NCI-H345 (cell line): ENCODE measurements around the gene CIAPIN1.
"Not testable (repeated sequence)": the region's sequence is repeated elsewhere in the genome, so short reads cannot be mapped to it uniquely, and the experiment has no call there.

Experiments used
- DNase-seq: peaks from one replicate; lab custom pipeline; 2025; lab: John Stamatoyannopoulos, UW

CIAPIN1 gene

DNA sequence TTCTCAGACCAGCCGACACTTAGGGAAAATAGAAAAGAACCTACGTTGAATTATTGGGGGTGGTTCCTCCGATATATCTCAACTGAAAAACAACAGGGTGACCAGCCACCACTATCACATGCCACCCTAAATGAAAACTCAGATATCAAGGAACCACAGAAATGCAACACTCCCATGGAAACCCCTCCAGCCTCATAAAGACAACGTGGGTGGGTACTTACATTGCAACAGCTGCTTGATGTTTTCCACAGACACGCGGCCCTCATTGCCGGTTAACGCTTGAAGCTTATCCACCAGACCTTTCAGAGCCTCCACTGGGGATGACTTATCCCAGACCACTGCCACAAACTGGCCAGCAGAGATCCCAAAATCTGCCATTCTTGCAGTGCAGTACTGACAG lies 6.6 kb downstream of the CIAPIN1 start:
- not testable (repeated sequence) for DNase-seq

DNA sequence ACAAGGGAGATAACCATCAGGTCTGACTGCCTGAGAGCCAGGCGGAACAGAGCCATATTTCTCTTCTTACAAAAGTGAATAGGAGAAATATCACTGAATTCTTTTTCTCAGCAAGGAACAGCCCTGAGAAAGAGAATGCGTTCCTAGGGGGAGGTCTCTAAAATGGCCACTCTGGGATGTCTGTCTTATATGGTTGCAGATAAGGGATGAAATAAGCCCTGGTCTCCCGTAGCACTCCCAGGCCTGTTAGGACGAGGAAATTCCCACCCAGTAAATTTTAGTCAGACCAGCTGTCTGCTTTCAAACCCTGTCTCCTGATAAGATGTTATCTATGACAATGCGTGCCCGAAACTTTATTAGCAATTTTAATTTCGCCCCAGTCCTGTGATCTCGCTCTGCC lies 7.2 kb downstream of the CIAPIN1 start:
- not testable (repeated sequence) for DNase-seq

DNA sequence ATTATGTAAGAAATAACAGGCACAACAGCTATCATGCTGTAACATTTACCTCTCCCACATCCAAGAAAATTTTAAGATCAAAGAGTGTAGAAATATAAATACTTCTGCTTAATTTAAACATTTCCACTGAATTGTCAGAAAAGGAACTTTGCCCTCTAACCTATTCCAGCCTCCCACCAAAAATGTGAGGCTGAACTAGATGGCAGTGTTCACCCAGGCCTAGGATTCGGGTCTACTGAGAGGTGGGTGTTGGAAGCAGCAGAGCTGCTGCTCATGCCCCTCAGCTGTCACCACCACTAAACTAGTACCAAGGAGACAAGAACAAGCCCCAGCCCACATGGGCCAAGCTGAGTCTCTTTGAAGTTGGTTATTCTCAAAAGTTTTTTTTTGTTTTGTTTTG lies 11.3 kb downstream of the CIAPIN1 start:
- DNase-seq: no peak

DNA sequence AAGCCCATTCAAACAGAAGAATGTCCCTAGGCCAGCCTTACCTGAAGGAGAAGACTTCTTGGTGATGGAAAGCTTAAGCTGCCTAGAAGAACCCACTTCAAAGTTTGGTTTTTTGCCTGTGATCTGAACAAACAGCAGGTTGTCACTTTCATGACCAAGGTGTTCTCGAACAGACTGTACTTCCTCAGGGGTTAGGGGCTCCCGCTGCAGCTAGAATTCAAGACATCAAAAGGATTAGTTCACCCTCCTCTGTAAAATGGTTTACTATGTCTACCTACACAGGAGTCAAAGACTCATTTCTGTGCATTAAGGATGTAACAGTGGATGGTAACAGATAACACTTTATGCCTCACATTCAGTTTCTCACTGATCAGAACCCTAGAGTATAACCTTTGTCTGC lies 13.2 kb downstream of the CIAPIN1 start:
- DNase-seq: no peak

DNA sequence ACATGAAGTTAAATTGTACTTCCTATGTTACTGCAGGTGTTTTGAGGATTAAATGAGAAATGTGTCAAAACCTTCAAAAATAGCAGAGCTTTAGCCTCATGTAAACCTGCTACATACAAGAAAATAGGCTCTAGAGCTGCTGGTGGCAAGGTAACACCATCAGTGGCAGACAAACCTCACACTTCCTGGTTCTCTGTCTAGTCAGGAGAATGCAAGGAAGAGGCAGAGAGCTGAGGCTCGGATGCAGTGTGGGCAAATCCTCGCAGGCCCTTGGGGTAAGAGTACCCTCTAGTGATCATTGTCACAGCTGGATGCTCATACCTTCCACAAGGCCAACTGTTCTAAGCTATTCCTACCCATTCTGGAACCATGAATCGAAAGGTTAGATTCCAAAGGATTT lies 14.2 kb downstream of the CIAPIN1 start:
- no peak for DNase-seq

DNA sequence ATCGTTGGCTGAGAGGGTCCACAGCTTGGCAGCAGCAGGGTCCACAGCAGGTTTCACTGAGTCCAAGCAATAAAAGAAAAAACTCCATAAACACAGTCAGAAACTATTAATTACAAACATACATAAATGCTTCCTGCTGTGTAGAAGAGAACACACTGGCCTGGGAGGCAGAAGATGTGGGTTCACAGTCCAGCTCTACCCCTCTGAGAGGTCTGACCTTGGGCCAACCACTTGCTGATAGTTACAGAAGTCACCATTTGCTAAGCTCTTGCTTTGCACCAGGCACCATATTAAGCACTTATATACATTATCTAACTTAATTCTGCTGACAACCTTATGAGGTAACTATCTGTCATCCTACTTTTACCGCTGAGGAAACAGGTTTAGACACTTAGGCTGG lies 14.7 kb downstream of the CIAPIN1 start:
- no peak for DNase-seq

DNA sequence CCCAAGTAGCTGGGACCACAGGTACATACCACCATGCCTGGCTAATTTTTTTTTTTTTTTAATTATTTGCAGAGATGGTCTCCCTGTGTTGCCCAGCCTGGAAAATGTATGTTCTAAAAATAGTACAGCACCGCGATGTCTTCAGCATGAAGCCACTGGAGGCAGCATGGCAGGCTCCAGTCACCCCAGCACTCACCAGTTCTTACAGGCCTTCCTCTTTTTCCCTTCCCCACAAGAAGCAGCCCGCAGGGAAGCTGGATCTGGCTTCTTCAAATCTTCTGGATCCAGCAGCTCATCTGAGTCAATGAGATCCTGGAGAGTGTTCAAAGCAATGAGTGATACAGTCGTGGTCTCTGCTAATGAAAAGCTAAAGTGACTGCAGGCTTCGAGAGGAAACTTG lies 16.2 kb downstream of the CIAPIN1 start:
- no peak for DNase-seq

DNA sequence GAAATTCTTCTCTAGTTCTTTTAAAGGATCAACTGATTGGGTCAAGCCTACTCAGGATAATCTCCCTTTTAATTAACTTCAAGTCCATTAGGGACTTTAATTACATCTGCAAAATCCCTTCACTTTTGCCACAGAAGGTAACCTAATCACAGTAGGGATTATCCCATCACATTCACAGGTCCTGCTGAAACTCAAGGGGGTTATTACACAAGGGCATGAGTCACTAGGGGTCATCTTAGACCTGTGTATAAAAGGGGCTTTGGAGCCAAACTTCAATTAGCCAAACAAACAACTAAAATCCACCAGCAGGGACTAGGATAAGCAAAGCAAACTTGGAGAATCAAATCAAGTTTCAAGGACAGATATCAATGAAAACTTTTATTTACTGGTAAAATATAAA lies 19.4 kb downstream of the CIAPIN1 start:
- DNase-seq: no peak

DNA sequence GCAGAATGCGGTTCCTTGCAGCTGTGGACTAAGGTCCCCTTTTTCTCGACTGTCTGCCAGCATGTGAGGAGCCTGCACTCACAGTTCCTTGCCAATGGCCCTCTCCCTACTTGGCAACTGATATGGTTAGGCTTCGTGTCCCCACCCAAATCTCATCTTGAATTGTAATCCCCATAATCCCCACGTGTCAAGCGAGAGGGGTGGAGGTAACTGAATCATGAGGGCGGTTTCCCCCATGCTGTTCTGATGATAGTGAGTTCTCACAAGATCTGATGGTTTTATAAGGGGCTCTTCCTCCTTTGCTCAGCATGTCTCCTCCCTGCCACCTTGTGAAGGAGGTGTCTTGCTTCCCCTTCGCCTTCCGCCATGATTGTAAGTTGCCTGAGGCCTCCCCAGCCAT lies 19.9 kb downstream of the CIAPIN1 start:
- no peak for DNase-seq

DNA sequence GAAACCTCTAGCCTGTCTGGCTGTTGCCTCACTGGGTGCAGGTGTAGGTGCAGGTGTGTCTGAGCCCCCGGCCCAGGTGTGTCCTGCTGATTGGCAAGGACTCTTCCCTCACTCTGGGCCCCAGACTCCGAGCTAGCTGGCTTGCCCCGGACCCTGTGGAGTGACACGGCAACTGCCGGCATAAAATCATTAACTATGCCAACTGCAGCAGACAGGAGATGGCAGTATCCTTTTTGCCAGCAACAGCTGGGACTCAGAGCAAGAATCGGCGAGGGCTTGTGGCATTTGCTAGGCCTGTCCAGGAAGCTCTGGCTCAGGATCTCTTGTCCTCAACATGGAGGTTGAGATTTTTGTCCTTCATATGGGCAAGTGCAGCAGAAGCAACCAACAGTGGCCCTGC lies 20.8 kb downstream of the CIAPIN1 start:
- DNase-seq: no peak

DNA sequence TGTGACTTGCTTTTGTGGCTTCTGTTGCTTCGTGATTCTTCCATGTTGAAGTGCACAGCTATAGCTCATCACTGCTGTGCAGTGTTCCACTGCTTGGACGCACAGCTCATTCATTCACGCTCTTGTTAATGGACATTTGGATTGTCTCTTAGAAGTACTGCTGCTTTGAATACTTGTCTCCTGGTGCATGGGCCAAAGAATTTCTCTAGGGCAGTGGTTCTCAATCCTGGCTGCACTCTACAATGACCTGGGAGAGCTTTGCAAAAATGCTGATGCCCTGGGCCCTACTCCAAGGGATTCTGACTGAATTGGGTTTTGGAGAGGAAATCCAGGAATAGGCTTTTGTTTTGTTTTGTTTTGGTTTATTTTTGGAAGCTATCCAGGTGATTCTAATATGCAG lies 22.6 kb downstream of the CIAPIN1 start:
- DNase-seq: no peak

DNA sequence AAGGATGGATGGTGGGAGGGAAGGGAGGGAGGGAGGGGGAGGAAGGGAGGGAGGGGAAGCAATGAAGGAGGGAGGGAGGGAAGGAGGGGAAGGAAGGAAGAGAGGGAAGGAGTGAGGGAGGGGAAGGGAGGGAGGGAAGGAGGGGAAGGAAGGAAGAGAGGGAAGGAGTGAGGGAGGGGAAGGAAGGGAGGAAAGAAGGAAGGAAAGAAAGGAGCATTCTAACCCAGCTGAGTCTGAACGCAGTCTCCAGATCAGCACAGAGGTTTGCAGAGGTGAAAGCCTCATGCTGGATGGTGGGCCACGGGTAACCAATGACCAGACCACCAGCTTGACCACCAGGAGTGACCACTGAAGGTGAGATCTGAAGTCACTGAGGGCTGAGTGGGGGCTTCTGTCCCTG lies 24.0 kb downstream of the CIAPIN1 start:
- no peak for DNase-seq

DNA sequence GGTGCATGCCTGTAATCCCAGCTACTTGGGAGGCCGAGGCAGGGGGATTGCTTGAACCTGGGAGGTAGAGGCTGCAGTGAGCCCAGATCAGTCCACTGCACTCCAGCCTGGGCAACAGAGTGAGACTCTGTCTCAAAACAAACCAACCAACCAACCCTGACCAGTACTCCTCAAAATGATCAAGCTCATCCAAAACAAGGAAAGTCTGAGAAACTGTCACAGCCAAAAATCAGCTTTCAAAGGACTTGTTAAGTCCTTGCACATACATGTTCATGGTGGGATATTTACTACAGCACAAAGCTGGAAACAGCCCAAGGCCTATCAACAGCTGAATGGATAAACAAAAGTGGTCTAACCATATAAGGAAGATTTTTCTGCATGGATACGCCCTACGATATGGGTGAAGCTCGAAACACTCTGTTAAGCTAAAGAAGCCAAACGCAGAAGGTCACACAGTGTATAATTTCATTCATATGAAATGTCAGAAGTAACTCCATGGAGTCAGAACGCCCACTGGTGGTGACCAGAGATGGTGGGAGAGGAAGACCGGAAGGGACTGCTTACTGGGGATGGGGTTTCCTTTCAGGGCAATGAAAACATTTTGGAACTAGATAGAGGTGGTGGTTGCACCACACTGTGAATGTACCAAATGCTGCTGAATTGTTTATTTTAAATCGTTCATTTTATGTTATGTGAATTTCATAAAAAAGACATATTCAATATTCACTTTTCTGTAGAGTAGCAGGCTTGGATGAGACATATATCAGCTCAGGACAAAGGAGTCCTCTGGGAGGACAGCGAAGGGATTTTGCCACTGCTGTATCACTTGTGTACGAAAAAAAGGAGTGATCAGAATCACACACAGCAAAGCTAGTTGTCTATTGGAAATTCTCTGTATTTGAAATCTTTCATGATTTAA lies 24.9 kb downstream of the CIAPIN1 start:
- DNase-seq: peak; percentile 0

DNA sequence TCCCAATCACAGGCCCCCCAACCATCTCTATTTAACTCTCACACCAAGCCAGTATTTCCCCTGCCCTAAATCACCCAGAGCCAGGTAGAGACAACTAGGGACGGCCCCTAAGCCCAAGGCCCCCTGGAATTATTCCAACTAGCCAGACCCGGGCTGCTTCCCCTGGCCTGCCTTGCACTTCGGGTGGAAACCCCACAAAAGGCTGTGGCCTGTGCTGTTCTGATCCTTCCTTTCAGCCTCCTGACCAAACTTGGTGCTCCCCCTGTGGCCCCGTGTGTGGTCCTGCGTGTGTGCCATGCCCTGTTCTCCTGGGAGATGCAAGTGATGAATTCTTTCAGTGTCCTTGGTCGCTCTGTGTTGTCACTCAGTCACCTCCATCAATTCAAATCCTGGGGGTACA lies 27.7 kb downstream of the CIAPIN1 start:
- DNase-seq: no peak

DNA sequence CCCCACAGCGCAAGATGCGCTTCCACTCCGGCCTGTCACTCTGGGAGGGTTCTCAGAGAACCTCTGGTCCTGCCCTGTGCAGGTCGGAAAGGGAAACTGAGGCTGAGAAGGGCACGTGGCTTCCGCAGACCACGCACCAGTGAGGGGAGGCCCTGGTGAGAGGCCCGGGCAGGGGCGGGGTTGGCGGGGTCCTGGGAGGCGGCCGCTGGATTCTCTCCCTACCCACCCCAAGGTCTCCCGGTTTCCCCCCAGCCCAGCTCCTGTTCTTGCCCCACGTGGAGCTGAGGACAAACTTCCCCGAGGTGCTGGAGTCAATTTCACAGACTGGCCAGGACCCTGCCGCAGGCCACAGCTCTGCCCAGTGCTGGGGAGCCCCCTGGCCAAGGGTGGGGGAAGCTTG lies 31.1 kb downstream of the CIAPIN1 start:
- no peak for DNase-seq

DNA sequence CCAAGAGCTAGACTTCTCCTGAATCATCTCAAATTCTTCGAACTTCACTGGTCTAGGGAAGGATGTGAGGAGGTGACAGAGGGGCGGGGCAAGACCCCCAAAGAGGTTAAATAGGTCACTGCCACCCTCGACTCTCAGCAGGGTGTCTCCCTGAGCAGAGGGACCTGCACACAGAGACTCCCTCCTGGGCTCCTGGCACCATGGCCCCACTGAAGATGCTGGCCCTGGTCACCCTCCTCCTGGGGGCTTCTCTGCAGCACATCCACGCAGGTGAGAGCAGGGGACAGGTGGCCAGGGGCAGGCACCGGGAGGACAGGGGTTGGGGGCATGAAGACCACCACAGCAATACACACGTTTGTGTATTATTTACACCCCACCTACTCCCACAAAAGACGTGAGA lies 33.5 kb downstream of the CIAPIN1 start:
- no peak for DNase-seq

DNA sequence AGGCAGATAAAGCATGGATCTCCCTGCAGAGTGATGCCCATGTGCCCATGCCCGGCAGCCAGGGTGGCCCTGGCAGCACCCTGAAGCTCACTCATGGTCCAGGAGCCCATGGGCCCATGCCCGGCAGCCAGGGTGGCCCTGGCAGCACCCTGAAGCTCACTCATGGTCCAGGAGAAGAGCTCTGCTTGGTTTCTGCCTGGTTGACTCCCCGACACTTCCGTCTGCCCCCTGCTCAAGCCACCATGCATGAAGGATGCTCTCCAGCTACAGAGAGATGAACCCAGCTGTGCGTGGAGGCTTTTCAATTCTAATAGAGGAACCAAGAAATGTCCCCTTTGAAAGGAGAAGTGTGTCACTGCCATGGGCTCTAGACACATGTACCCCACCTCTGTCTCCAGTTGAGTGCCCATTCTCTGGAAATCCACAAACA lies 33.9 kb downstream of the CIAPIN1 start:
- DNase-seq: no peak

DNA sequence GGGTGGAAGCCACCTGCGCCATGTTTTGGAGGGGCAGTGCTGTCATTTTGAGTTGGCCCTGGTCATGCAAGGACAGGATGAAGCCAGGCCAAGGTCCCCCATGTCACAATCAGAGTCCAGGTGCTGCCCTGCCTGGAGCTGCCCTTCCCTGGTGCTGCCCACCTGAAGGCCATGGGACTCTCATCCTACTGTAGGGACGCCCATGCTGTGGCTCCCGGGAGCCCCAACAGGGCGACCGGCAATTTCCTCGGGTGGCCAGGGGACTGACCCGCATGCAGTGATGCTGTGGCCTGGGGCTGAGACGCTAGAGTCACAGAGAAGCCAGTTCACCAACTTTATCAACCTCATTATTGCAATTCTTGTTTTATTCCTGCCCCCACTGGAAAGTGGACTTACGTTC lies 34.6 kb downstream of the CIAPIN1 start:
- DNase-seq: no peak

DNA sequence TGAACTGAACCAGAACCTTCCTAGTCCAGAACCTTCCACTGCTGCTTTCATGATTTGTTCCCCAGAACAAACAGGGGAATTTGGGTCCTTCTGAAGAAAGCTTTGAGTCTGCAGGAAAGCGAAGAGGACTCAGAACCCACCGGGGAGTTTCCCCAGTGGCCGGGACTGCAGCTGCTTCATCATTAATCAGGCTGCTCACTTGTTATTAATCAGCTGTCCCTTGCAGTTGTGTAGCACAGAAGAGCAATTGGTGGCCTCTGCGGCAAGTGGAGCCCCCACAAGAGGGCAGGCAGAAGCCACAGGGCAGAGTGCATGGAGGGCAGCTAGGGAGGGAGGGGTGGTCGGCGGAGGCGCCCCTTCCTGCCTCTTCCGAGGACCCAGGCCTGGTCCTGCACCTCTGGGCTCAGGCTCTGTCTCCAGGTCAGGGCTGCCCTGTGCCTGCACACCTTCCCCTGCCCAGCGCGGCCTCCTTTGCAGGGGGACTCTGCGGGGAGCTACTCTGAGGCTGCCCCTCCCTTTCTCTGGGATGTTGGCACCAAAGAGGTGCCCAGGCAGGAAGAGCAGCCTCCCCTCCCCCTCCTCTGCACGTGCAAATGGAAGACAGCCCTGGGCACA lies 35.7 kb downstream of the CIAPIN1 start:
- DNase-seq: no peak

DNA sequence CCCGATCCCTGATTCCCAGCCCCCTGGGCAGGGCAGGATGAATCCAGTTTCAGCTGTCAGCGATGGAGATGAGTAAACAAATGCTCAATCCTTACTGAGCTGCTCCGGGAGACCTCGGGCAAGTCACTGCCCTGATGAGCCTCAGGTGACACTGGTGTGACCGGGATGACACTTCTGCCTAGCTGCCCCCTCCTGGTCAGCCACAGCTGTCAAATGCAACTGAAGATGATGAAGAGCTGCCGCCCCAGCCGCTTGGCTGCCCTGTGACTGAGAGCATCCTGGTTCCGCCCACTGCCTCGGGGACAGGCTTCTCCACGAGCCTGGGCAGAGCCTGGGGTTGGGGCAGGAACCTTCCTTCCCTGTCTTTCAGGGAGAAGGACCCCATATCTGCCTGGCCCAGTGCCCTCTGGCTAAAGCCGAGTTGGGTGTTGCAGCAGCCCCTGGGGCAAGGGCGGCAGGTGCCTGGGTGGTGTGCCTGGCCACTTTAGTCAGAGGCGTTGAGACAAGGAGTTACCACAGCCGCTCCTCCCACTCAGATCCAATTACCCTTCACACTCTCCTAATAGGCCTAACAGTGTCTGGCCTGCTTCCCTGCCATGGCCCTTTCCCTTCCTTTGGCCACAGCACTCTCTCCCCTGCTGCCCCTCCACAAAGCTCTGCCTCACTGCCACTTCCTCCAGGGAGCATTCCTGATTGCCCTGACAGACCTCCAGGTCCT lies 37.2 kb downstream of the CIAPIN1 start:
- DNase-seq: no peak

DNA sequence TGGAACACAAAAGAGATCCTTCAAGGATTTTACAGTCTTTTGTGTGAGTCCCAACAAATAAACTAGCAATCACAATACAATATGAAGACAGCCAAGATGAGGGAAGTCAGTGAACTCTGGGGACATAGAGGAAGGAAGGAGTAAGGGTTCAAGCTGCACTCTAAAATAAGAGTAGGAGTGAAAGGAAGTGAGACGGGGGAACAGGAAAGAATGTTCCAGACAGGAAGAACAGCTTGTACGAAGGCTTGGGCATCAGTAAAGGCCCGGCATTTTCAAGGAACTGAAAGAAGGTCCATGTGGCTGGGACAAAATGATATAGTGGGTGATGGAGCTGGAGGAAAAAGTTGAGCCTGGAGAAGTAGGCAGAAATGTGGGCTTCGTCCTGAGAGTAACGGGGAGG lies 38.1 kb downstream of the CIAPIN1 start:
- DNase-seq: no peak

DNA sequence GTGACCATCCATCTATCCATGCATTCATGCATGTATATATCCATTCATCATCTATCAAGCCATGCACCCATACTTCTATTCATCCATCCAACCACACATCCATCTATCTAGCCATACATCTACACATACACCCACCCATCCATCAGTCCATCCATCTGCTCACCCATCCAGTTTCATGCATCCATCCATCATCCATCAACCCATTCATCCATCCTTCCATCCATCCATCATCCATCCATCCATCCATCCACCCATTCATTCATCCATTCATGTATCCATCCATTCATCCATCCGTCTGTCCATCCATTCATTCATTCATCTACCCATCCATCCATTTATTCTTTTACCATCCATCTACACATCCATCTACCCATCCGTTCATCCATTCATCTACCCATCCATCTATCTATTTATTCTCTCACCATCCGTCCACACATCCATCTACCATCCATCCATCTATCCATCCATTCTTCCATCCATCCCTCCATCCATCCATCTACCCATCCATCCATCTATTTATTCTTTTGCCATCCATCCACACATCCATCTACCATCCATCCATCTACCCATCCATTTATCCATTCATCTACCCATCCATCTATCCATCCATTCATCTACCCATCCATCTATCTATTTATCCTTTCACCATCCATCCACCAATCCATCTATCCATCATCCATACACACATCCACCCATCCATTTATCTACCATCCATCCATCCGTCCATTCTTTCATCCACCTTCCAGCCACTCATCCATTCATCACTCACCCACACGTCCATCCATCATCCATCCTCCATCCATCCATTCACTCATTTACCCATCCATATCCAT lies 39.4 kb downstream of the CIAPIN1 start:
- no peak for DNase-seq
